ENCODE results near the gene NUDT14.

Gene NUDT14

GRCh38 chr14:105219753-105220152 lies 38.6 kb upstream of the NUDT14 start:
- H3K4me3 ChIP-seq (ENCODE audit: low read depth, low read length): no peak overlapping the region
- peaks cover 39% of the 10 kb centered on the region for H3K36me3 ChIP-seq
- H3K27me3 ChIP-seq: no peaks in the 10 kb centered on the region
- H3K4me1 ChIP-seq: peaks cover 4% of the 10 kb centered on the region; the same call in 1 of the 2 replicates
- H3K9me3 ChIP-seq: no peaks in the 10 kb centered on the region
- no peak for DNase-seq
- TF ChIP-seq CTCF (IDR thresholded peaks at IDR 0.05; ENCODE audit: low read depth, low read length): no peak

GRCh38 chr14:105219043-105219612 lies 38.0 kb upstream of the NUDT14 start:
- Histone ChIP-seq H3K36me3 (peaks cover 39% of the 10 kb centered on the region), H3K27me3 (no peaks in the 10 kb centered on the region), H3K9me3 (no peaks in the 10 kb centered on the region), H3K4me3 (ENCODE audit: low read depth, low read length) (no peak overlapping the region), H3K4me1 (peaks cover 4% of the 10 kb centered on the region; the same call in 1 of the 2 replicates)
- no peak for TF ChIP-seq CTCF (IDR thresholded peaks at IDR 0.05; ENCODE audit: low read depth, low read length)
- DNase-seq: no peak

- no peak for TF ChIP-seq CTCF (IDR thresholded peaks at IDR 0.05; ENCODE audit: low read depth, low read length)
- no peak for DNase-seq
- Histone ChIP-seq H3K4me1 (peaks cover 4% of the 10 kb centered on the region; the same call in 1 of the 2 replicates), H3K36me3 (peaks cover 34% of the 10 kb centered on the region), H3K4me3 (ENCODE audit: low read depth, low read length) (no peak overlapping the region), H3K27me3 (no peaks in the 10 kb centered on the region), H3K9me3 (no peaks in the 10 kb centered on the region)
Observed at GRCh38 chr14:105218611-105219010, 37.5 kb upstream of the NUDT14 start.

GRCh38 chr14:105217774-105218173 lies 36.7 kb upstream of the NUDT14 start:
- no peak overlapping the region for H3K4me3 ChIP-seq (ENCODE audit: low read depth, low read length)
- H3K36me3 ChIP-seq: peaks cover 34% of the 10 kb centered on the region
- peaks cover 4% of the 10 kb centered on the region; the same call in 1 of the 2 replicates for H3K4me1 ChIP-seq
- no peak for DNase-seq
- H3K27me3 ChIP-seq: no peaks in the 10 kb centered on the region
- TF ChIP-seq CTCF (IDR thresholded peaks at IDR 0.05; ENCODE audit: low read depth, low read length): no peak
- H3K9me3 ChIP-seq: no peaks in the 10 kb centered on the region

GRCh38 chr14:105216490-105217247 lies 35.6 kb upstream of the NUDT14 start:
- Histone ChIP-seq H3K4me3 (ENCODE audit: low read depth, low read length) (no peak overlapping the region), H3K27me3 (no peaks in the 10 kb centered on the region), H3K36me3 (peaks cover 30% of the 10 kb centered on the region), H3K9me3 (no peaks in the 10 kb centered on the region), H3K4me1 (peaks cover 10% of the 10 kb centered on the region)
- DNase-seq: no peak
- no peak for TF ChIP-seq CTCF (IDR thresholded peaks at IDR 0.05; ENCODE audit: low read depth, low read length)

GRCh38 chr14:105215602-105216001 lies 34.5 kb upstream of the NUDT14 start:
- DNase-seq: no peak
- H3K4me3 ChIP-seq (ENCODE audit: low read depth, low read length): no peak overlapping the region
- H3K36me3 ChIP-seq: peaks cover 23% of the 10 kb centered on the region
- peaks cover 6% of the 10 kb centered on the region for H3K4me1 ChIP-seq
- H3K9me3 ChIP-seq: no peaks in the 10 kb centered on the region
- no peak for TF ChIP-seq CTCF (IDR thresholded peaks at IDR 0.05; ENCODE audit: low read depth, low read length)
- no peaks in the 10 kb centered on the region for H3K27me3 ChIP-seq
